HepG2 (cell line): ENCODE measurements around the gene PRSS23. TPM values are rescaled to one million over a fixed set of nuclear protein-coding genes. Genes with fewer than 3 reads are reported as not detected.

Experiments used
- FOXJ3 ChIP-seq: sonication (generic); formaldehyde crosslinking; IDR thresholded peaks from 2 replicates; pipeline ENCODE4 v1.4.0; 2020; ENCODE audit warnings: missing genetic modification reagents, mild to moderate bottlenecking, borderline replicate concordance
- KAT8 ChIP-seq: IDR thresholded peaks from 2 replicates; pipeline ENCODE4 v1.6.1; 2016; ENCODE audit warnings: missing genetic modification reagents, missing compliant biosample characterization
- NFYC ChIP-seq: IDR thresholded peaks from 2 replicates; pipeline ENCODE4 v1.6.1; 2016; ENCODE audit warnings: missing genetic modification reagents, missing compliant biosample characterization
- ZBTB3 ChIP-seq: sonication (generic); formaldehyde crosslinking; IDR thresholded peaks from 2 replicates; pipeline ENCODE4 v1.4.0; 2020; ENCODE audit warnings: low read depth, mild to moderate bottlenecking, moderate library complexity, missing genetic modification reagents, borderline replicate concordance
- ZNF512B ChIP-seq: sonication (generic); formaldehyde crosslinking; IDR thresholded peaks from 2 replicates; pipeline ENCODE4 v1.5.1; 2020; ENCODE audit warnings: missing genetic modification reagents, mild to moderate bottlenecking, borderline replicate concordance
- ZNF598 ChIP-seq: sonication (generic); formaldehyde crosslinking; IDR thresholded peaks from 2 replicates; pipeline ENCODE4 v1.5.1; 2020; ENCODE audit warnings: mild to moderate bottlenecking, missing genetic modification reagents, borderline replicate concordance
- ZNF775 ChIP-seq: sonication (generic); formaldehyde crosslinking; IDR thresholded peaks from 2 replicates; pipeline ENCODE4 v1.4.0; 2020; ENCODE audit warnings: missing genetic modification reagents, mild to moderate bottlenecking, moderate library complexity, borderline replicate concordance
- ZNF776 ChIP-seq: sonication (generic); formaldehyde crosslinking; IDR thresholded peaks from 2 replicates; pipeline ENCODE4 v1.4.0; 2020; ENCODE audit warnings: mild to moderate bottlenecking, missing genetic modification reagents
- polyA plus RNA-seq, 8 experiments: library from polyadenylated mRNA; depleted of rRNA in 3 of 8; stranded (reverse) in 7 of 8; unstranded in 1 of 8; fragments of >200 nt; fragmentation: Illumina TruSeq in 4 of 8; extraction: Trizol in 4 of 8; gene quantifications; 2 replicates each; pipeline versions ENCODE4 v1.2.1 to v1.2.3, GENCODE V29; 2011 to 2016; ENCODE audit warnings: low read depth in 4 of 8, missing spikeins in 1 of 8, mixed read lengths in 1 of 8; ENCODE audit not compliant: insufficient read depth in 1 of 8
- total RNA-seq, 5 experiments: library from RNA; depleted of rRNA; stranded (reverse); fragments of >200 nt; fragmentation: Illumina TruSeq; extraction: Trizol; gene quantifications; 2 replicates each; pipeline ENCODE4 v1.2.3, GENCODE V29; 2016; ENCODE audit warnings: low read depth in 1 of 5

PRSS23 gene
- total and polyA plus RNA-seq, 2 of the 13 experiments (the other 11 are each of a cell fraction or from before 2014, with no cell fraction given): 0.20 to 0.30 TPM

GRCh38 chr11:86849679-86850078, 49.3 kb downstream of the PRSS23 start (continued):
- TF ChIP-seq ZNF775 (no peak), ZNF776 (no peak), ZNF598 (no peak), ZBTB3 (no peak), FOXJ3 (CRISPR knock-in tag) (no peak), NFYC (no peak), ZNF512B (CRISPR knock-in tag) (no peak), KAT8 (no peak)

Other genes with a start within 250 kb of the PRSS23 start
- not detected in 2 replicates for gene ME3, start 127.9 kb upstream of the PRSS23 start, total RNA-seq (2016; rRNA removed; fragmentation: Illumina TruSeq; extraction: Trizol)
- gene ME3, start 127.9 kb upstream of the PRSS23 start, polyA plus RNA-seq (2011; rRNA removed): 0.22 TPM in 1 of 2 replicates, not detected in the other
- 34.7 and 46.5 TPM in 2 replicates for gene FZD4, start 154.9 kb downstream of the PRSS23 start, total RNA-seq (2016; rRNA removed; fragmentation: Illumina TruSeq; extraction: Trizol)
- 49.1 and 70.4 TPM in 2 replicates for gene FZD4, start 154.9 kb downstream of the PRSS23 start, polyA plus RNA-seq (2011; rRNA removed)
- gene TMEM135, start 237.4 kb downstream of the PRSS23 start, total RNA-seq (2016; rRNA removed; fragmentation: Illumina TruSeq; extraction: Trizol): 88.9 and 137 TPM in 2 replicates
- gene TMEM135, start 237.4 kb downstream of the PRSS23 start, polyA plus RNA-seq (2011; rRNA removed): 29.8 and 36.6 TPM in 2 replicates